Measurements from ENCODE around the gene CNST. TPM values are rescaled to one million over a fixed set of nuclear protein-coding genes. Genes with fewer than 3 reads are reported as not detected.

CNST gene
- total and polyA plus RNA-seq, 9 of the 15 experiments (the other 6 are each of a cell fraction or from before 2014, with no cell fraction given), result 17.0 to 55.3 (median 30.8) TPM

DNA sequence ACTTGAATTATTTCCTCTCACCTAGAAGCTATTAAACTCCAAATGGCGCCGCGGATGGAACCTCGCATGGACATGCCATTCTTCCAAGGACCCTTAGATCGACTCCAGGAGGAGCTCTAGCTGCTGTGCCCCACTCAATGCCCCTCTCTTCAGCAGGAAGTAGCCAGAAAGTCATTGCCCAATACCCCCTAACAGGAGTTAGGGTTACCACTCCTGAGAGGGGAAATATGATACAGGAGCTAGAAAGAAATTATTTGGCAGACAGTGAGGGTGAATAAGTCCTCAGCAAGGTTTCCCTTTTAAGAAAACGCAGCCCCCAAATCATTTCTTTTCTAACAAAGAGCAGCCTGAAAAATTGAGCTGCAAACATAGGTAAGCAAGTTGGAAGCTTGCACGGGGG, 28.8 kb upstream of the CNST start (continued):
- TF ChIP-seq, protein P1, sequence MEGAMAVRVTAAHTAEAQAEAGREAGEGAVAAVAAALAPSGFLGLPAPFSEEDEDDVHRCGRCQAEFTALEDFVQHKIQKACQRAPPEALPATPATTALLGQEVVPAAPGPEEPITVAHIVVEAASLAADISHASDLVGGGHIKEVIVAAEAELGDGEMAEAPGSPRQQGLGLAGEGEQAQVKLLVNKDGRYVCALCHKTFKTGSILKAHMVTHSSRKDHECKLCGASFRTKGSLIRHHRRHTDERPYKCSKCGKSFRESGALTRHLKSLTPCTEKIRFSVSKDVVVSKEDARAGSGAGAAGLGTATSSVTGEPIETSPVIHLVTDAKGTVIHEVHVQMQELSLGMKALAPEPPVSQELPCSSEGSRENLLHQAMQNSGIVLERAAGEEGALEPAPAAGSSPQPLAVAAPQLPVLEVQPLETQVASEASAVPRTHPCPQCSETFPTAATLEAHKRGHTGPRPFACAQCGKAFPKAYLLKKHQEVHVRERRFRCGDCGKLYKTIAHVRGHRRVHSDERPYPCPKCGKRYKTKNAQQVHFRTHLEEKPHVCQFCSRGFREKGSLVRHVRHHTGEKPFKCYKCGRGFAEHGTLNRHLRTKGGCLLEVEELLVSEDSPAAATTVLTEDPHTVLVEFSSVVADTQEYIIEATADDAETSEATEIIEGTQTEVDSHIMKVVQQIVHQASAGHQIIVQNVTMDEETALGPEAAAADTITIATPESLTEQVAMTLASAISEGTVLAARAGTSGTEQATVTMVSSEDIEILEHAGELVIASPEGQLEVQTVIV (CRISPR knock-in tag; IDR thresholded peaks at IDR 0.05; ENCODE audit: borderline replicate concordance), result no peak

DNA sequence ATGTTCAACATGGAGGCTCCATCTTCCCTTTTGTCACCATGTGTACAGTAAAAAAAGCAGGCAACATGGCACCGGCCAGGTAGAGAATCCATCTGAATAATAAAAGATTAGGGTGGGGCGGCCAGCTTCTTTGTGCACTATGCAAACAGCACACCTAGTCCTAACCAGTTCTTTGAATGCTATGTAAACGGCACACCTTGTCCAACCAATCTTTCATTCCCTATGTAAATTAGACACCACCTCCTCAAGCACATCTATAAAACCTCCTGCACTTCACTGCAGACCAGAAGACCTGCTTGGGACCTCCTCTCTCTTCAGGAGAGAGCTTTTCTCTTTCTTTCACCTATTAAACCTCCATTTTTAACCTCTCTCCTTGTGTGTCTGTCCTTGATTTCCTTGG, 28.4 kb upstream of the CNST start:
- Histone ChIP-seq H3K27ac (ENCODE audit: extremely low read depth, low read depth, low read length) (no peak overlapping the region), H3K9me3 (replicated peaks; ENCODE audit: control insufficient read depth, insufficient read depth, low read depth, low read length) (no peaks in the 10 kb centered on the region), H3K27me3 (ENCODE audit: control insufficient read depth in 2 of 2, insufficient read depth in 2 of 2, low read length in 2 of 2) (peaks cover 3 to 8% of the 10 kb centered on the region in 2 experiments; a peak in 3 of 5 replicates), H3K9me1 (ENCODE audit: control insufficient read depth, insufficient read depth, low read length) (no peaks in the 10 kb centered on the region), H2AFZ (ENCODE audit: low read depth, low read length) (no peak overlapping the region), H3K4me2 (ENCODE audit: insufficient read depth, low read length) (no peak overlapping the region), H3K4me3 (no peak overlapping the region), H4K20me1 (replicated peaks; ENCODE audit: control insufficient read depth, insufficient read depth, low read length) (no peaks in the 10 kb centered on the region), H3K36me3 (ENCODE audit: control insufficient read depth, insufficient read depth, low read length) (peaks cover 26% of the 10 kb centered on the region), H3K79me2 (ENCODE audit: control insufficient read depth, insufficient read depth, low read length) (no peaks in the 10 kb centered on the region), H3K9ac (ENCODE audit: insufficient read depth in 1 of 2, low read depth in 2 of 2, low read length in 2 of 2) (no peak overlapping the region), H3K4me1 (replicated peaks in 1 of 2; ENCODE audit: control insufficient read depth in 2 of 2, insufficient read depth in 2 of 2, low read length in 2 of 2) (no peaks in the 10 kb centered on the region)
- CTCF ChIA-PET (ENCODE audit: low intra/inter-chr PET ratio), result no interaction called here
- no TSS peak for BruUV-seq (replicated peaks)
- FAIRE-seq (no peak), ATAC-seq (no peak), DNase-seq (ENCODE audit: extremely low read depth in 1 of 4, low spot score in 3 of 4) (no peak)
- WGBS (ENCODE audit: insufficient coverage, low coverage, missing lambda C conversion rate), result 65% methylated on average over 3 of the region's 3 CpGs
- POLR2A ChIA-PET, result no interaction called here
- in situ Hi-C loops (cut with MboI) (no loop called here), intact Hi-C loops (cut with micrococcal nuclease) (no loop called here)
- TF ChIP-seq HMG20B (CRISPR knock-in tag; IDR thresholded peaks at IDR 0.05), result no peak
- no peak for TF ChIP-seq FOSL1 (tag; conservative IDR thresholded peaks at IDR 0.05)
- no peak for TF ChIP-seq RBFOX2 (IDR thresholded peaks at IDR 0.05; ENCODE audit: low read depth, low read length)
- TF ChIP-seq, protein P2, sequence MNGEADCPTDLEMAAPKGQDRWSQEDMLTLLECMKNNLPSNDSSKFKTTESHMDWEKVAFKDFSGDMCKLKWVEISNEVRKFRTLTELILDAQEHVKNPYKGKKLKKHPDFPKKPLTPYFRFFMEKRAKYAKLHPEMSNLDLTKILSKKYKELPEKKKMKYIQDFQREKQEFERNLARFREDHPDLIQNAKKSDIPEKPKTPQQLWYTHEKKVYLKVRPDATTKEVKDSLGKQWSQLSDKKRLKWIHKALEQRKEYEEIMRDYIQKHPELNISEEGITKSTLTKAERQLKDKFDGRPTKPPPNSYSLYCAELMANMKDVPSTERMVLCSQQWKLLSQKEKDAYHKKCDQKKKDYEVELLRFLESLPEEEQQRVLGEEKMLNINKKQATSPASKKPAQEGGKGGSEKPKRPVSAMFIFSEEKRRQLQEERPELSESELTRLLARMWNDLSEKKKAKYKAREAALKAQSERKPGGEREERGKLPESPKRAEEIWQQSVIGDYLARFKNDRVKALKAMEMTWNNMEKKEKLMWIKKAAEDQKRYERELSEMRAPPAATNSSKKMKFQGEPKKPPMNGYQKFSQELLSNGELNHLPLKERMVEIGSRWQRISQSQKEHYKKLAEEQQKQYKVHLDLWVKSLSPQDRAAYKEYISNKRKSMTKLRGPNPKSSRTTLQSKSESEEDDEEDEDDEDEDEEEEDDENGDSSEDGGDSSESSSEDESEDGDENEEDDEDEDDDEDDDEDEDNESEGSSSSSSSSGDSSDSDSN (IDR thresholded peaks at IDR 0.05; ENCODE audit: borderline replicate concordance in 1 of 2, low read depth in 2 of 2, low read length in 2 of 2), result no peak
- no peak for TF ChIP-seq WHSC1 (IDR thresholded peaks at IDR 0.05; ENCODE audit: low read length)
- TF ChIP-seq CBX3 (IDR thresholded peaks at IDR 0.05; ENCODE audit: borderline replicate concordance in 1 of 2, low read length in 2 of 2), result no peak
- TF ChIP-seq, protein P3, sequence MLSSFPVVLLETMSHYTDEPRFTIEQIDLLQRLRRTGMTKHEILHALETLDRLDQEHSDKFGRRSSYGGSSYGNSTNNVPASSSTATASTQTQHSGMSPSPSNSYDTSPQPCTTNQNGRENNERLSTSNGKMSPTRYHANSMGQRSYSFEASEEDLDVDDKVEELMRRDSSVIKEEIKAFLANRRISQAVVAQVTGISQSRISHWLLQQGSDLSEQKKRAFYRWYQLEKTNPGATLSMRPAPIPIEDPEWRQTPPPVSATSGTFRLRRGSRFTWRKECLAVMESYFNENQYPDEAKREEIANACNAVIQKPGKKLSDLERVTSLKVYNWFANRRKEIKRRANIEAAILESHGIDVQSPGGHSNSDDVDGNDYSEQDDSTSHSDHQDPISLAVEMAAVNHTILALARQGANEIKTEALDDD (IDR thresholded peaks at IDR 0.05), result no peak
- TF ChIP-seq HDAC3 (IDR thresholded peaks at IDR 0.05; ENCODE audit: borderline replicate concordance, partially characterized antibody), result no peak
- TF ChIP-seq ZNF274 (IDR thresholded peaks at IDR 0.05; ENCODE audit: borderline replicate concordance, low read depth, low read length), result no peak
- no peak for TF ChIP-seq SRSF3 (IDR thresholded peaks at IDR 0.05; ENCODE audit: insufficient read depth, low read length)
- TF ChIP-seq, protein P4, sequence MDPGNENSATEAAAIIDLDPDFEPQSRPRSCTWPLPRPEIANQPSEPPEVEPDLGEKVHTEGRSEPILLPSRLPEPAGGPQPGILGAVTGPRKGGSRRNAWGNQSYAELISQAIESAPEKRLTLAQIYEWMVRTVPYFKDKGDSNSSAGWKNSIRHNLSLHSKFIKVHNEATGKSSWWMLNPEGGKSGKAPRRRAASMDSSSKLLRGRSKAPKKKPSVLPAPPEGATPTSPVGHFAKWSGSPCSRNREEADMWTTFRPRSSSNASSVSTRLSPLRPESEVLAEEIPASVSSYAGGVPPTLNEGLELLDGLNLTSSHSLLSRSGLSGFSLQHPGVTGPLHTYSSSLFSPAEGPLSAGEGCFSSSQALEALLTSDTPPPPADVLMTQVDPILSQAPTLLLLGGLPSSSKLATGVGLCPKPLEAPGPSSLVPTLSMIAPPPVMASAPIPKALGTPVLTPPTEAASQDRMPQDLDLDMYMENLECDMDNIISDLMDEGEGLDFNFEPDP (CRISPR knock-in tag; IDR thresholded peaks at IDR 0.05), result no peak
- TF ChIP-seq, protein P5, sequence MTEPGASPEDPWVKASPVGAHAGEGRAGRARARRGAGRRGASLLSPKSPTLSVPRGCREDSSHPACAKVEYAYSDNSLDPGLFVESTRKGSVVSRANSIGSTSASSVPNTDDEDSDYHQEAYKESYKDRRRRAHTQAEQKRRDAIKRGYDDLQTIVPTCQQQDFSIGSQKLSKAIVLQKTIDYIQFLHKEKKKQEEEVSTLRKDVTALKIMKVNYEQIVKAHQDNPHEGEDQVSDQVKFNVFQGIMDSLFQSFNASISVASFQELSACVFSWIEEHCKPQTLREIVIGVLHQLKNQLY (CRISPR knock-in tag; conservative IDR thresholded peaks at IDR 0.05), result no peak

Data from K562 (cell line).